Muscle of arm (tissue), 12 donors: ENCODE results near the gene PACRGL. TPM values are rescaled to one million over a fixed set of nuclear protein-coding genes. Genes with fewer than 3 reads are reported as not detected.
"Not testable (repeated sequence)": the region's sequence is repeated elsewhere in the genome, so short reads cannot be mapped to it uniquely, and the experiment has no call there.

Experiments
- DNase-seq: peaks from one replicate; pipeline ENCODE4 v3.0.0-alpha.2; 2013
- polyA plus RNA-seq, 12 donors: library from polyadenylated mRNA; unstranded; fragments of 120-200 nt; gene quantifications; one replicate each; pipeline ENCODE4 v1.2.1, GENCODE V29; 2013; ENCODE audit not compliant: insufficient read length in 12 of 12

Gene PACRGL
- polyA plus RNA-seq, 12 donors: 9.8 to 22.8 (median 15.9) TPM; not detected in 1

DNA sequence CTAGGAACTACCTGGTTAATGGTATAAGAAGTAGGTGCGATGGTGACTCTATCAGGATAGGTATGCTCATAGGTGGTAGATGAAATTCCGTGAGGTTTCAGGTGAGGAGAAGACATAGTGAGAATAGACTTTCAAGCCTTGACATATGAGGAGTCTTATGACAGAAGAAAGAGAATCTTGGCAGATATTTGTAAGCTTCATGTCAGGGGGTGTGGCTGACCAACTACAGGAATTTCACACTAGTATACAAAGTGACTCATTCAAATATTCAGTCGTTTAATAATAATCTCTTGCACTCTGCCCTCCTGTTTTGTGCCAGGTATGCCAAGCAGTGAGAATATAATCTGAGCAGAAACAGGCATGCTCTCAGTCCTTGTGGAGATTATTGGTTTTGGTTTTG lies 22.8 kb downstream of the PACRGL start:
- DNase-seq: no peak

DNA sequence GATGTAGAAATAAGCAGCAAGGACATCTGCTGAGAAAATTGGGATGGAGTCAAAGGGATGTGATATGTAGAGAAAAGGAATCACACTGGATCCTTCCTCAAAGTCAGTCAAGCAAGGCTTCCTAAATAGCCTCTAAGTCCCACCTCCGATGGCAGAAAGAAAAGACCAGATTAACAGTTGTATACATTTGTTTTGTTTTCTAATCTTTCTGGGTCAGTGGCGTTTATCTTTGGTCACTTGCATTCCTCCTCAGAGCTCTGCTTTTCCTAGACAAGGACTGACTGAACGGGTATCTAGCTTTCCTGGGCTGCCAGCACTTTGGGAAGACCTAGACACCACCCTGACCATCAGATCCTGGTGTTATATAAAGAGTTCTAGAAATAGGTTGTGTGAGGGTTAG lies 23.2 kb downstream of the PACRGL start:
- no peak for DNase-seq

DNA sequence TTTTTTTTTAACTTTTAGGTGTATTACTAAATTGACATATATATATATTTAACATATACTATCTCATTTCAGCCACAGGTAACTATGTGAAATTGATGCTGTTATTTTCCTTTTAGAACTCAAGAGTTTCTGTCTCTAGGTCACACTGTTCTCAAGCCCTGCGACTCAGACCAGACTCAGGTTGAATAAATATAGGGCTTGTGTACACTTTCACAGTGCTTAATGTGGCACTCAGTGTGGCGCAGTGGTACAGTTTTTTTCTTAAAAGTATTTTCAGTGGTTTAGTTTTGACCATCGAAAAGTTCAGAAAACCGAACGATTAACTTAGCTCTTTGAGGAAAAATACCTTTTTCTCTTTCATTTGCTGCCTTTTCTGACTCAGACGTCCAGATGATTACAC lies 24.7 kb downstream of the PACRGL start:
- DNase-seq: no peak

DNA sequence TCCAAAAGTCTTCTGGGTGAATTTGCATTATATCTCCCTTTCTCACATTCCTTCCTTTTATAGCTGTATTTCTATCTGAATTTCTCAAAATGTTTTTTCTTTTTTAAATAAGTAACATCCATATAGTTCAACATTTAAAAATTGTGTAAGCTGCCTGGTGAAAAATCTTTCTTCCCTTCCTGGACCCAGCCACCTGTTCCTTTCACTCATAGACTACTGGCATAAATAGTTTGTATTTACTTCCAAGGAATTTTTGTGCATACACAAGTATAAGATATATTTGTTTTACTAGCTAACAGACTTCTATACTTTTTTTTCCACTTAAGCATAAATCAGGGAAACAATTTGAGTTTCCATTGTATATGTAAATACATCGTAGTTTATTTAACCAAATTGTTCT lies 35.7 kb downstream of the PACRGL start:
- no peak for DNase-seq

DNA sequence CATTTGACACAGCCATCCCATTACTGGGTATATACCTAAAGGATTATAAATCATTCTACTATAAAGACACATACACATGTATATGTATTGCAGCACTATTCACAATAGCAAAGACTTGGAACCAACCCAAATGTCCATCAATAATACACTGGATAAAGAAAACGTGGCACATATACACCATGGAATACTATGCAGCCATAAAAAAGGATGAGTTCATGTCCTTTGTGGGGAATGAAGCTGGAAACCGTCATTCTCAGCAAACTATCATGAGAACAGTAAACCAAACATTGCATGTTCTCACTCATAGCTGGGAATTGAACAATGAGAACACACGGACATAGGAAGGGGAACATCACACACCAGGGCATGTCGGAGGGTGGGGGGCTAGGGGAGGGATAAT lies 45.7 kb downstream of the PACRGL start:
- DNase-seq: not testable (repeated sequence)

DNA sequence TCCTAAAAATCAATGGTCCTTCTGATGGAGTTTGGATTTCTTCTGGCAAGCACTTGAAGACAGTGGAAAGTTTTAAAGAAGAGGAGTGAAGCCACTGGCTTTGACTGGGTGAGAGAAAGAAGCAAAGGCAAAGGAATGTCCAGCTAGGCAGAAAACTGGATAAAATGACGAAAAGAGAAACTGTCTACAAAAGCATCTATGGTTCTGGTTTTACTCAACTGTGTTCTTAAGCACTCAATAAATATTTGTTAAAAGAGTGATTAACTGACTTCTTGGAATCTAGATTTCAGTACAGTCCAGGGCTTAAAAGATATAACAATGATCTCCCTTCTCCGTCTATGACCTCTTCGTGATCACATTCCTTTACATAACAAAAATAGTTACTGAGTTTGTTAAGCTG lies 52.4 kb downstream of the PACRGL start:
- no peak for DNase-seq

DNA sequence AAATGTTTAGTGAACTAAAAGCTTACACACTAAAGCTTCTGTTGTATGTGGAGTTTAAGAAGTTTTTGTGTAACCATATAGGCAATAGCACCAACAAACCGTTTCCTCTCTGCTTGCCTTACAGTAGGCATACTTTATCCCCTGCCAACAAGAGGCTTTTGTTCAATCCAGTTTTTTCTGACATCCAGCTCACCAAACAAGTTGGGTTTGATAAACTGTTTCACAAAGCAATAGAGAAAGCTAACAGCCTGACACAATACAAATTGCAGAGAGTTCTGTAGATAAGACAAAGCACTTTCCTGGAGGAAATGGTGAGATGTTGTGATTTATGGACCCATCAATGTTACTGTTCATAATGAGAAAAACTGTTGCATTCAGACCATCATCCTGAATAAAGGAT lies 53.8 kb downstream of the PACRGL start:
- no peak for DNase-seq

DNA sequence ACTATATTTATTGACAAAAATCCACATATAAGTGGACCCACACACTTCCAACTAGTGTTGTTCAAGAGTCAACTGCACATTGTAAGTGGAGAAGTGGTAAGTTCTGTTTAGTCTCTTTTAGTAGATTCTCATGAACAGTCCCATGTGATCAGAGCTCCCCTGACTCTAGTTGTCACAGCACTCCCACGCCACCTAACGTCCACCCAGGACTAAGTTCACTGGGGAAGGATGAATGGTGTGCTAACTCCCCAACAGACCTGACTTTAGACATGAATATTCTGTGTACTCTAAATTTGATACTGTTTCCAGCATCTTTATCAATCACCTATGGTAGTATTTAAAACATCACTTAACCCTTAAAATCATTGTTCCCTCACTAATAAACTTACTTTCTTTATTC lies 59.8 kb downstream of the PACRGL start:
- no peak for DNase-seq

DNA sequence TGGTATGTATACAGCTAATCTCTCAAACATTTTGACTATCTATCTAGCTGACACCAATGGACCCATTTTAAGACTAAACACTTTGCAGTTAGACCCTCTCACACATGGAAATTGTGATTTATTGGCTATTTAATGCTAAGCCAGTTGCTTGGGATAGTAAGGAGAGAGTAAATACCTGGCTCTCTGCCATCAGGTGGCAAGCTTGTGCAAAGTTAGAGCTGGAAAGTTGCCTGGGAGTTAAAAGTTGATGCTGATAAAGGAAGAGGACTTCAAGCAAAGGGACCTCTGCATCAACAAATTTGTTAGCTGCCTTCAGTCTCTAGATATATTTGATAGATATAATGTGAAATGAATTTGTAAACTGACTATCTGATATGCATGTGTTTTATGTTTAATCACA lies 61.1 kb downstream of the PACRGL start:
- DNase-seq: no peak

DNA sequence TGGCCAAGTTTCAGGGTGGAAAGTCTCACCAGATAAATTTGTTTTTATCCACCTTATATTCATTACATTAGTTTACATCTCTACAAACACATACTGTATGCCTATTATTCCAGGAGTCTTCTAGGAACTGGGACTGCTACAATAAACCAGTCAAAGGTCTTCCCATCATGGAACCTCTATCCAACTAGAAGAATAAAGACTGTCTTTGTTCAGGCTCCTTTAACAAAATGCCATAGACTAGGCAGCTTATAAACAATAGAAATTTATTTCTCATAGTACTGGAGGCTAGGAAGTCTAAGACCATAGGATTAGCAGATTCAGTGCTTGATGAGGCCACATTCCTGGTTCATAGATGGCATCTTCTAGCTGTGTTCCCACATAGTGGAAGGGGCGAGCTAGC lies 61.6 kb downstream of the PACRGL start:
- no peak for DNase-seq

DNA sequence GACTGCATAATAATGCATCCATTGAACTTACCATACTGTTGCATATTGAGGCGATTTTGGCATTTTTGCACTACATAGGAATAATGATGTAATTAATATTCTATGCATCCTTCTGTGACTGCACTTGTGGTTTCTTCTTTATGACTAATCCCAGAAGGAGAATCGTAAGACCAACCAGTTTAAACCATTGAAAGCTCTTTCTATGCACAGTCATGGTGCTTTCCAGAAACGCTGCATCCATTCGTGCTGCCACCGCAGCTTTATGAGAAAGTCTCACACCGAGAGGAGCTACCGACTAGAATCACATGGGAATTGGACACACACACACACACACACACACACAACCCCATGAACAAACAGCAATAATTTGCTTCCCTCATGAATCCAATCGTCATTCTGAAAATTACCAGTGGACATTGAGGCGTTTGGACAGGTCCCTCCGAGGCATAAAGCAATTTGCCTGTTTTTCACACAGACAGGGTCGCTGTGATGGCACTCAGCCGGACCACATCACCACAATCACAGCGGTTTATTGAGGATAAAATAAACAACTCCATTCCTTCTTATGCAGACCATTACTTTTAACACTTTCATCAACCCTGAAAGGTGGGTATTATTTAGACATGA lies 64.2 kb downstream of the PACRGL start:
- DNase-seq: no peak

DNA sequence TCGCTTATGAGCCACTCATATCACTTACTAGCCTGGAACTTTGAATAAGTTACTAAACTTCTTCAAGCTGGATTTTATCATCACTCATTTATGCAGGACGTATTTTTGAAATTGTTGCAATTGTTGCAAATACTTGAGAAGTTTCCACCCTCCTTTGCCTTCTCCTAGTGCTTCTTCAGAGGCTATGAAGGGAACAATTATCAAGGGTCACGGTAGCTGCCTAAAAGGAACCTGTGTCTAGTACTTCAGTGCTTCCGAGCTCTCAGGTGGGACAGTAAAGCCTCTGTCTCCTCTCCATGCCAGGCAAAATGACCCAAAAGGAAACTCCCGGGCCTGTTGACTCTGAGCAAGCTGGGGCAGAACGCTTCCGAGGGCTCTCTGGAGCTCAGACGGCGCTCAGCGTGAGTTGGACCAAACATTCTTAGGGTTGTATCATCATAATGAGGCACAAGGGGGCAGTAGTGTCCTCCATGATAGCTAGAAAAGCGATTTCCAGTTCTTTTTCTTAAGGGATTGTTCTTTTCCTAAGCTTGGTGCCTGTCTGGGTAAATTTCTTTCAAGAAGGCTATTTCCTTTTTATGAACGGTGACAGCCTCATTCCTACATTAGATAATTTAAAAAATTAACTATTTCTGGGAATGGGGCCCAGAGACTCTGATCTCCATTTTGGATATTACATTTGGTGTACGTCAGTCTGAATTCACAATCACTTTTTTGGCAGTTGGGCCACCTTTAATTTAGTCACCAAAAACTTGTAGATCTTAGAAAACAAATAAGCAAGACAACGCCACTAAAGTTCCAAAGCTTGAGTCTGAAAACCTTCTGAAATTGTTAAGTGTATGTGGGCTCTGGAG lies 73.1 kb downstream of the PACRGL start:
- DNase-seq: peak; percentile 63

DNA sequence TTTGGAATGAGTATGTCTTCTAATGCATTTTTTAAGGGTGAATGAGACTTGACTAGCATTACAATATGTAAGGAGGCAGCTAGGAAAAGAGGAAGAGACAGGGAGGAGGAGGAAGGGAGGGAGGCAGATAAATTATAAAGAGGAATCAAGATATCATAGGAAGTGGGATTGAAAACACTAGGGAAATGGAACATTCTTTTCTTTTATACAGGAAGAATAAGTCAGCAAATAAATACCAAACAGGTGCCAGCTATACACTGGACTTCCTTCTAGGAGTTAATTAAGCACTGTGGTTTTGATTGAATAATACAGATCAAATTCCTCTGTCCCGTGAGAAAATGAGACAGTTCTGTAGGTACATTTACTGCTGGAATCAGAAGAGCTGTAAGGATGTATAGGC lies 78.6 kb downstream of the PACRGL start:
- DNase-seq: no peak

DNA sequence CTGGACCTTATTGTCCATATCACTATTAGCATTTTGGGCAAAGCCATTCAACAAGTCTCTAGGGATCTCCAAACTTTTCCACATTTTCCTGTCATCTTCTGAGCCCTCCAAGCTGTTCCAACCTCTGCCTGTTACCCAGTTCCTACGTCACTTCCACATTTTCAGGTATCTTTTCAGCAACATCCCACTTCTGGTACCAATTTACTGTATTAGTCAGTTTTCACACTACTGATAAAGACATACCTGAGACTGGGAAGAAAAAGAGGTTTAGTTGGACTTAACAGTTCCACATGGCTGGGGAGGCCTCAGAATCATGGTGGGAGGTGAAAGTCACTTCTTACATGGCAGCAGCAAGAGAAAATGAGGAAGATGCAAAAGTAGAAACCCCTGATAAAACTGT lies 82.9 kb downstream of the PACRGL start:
- DNase-seq: not testable (repeated sequence)

DNA sequence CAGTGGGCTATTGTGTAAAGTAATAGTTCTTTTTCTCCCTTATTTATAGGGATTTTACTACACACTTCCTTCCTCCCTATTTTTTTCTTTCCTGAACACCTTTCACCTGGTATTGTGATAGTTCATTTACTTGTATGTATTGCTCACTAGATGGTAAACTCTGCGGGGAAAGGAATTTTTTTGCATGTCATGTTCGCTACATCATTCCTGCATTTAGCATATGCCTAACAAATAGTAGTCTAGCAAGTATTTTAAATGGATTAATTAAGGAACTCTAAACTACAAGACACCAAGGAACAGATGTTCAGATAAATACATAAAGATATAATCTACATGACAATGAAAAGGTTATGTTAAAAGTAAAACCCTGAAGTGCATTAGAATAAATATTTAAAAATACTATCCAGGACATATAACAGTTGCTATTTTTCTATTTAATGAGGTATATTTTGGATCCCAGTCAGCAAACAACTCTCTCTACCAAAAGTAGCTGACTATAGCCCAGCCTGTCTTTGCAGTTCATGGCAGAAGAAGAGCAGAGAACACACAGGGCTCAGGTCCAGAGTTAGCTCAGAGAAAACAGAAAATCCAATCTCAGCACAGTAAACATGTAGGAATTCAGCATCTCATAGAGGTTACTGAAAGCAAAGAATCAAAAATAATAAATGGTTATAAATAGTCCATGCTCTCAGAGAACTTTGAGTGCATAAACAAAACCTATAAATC lies 87.8 kb downstream of the PACRGL start:
- DNase-seq: no peak
